ENCODE measurements around the gene NR6A1. TPM values are rescaled to one million over a fixed set of nuclear protein-coding genes. Genes with fewer than 3 reads are reported as not detected.
"Not testable (repeated sequence)": the region's sequence is repeated elsewhere in the genome, so short reads cannot be mapped to it uniquely, and the experiment has no call there.

NR6A1 gene
- polyA plus RNA-seq, 2 of the 4 experiments (the other 2 are of a cell fraction): 1.7 to 3.3 TPM

DNA sequence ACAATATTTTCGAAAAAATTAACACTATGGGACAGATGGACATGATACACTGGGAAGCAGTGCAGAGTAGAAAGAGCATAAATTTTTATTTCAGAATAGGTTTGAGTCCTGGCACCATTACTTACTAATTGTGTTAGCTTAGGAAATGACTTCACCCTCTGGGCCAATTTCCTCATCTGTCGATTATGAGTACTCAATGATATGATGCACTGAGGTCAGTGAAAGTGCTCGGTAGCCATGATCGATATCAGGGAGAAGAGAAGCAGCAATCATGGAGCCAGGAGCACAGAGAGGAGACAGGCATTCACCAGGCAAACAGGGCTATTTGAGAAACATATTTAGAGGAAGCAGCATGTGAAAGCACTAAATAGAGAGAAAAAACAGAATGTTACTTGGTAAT, 29.4 kb downstream of the NR6A1 start (continued):
- TF ChIP-seq RCOR1 (IDR thresholded peaks at IDR 0.05; ENCODE audit: low read depth, low read length) (no peak), RNF2 (IDR thresholded peaks at IDR 0.05; ENCODE audit: borderline replicate concordance, low read depth) (no peak)

GRCh38 chr9:124741149-124741548, 30.0 kb downstream of the NR6A1 start:
- ATAC-seq (no peak), FAIRE-seq (no peak), DNase-seq (ENCODE audit: low read depth in 1 of 2, low spot score in 1 of 2) (no peak)
- no peak overlapping the region for H3K27ac ChIP-seq
- ChIA-PET CTCF (interaction anchor here (1.0 to 1.4 kb wide), 2 partner anchors 17 to 25 kb away, joined by 3 to 4 read pairs; no protein-coding TSS in a partner anchor), POLR2A (no interaction called here)
- no peak overlapping the region for H3K4me2 ChIP-seq
- no peaks in the 10 kb centered on the region for H3K9me3 ChIP-seq
- WGBS (ENCODE audit: missing lambda C conversion rate): 90% methylated on average over 4 of the region's 4 CpGs
- TF ChIP-seq CBX2 (IDR thresholded peaks at IDR 0.05; ENCODE audit: borderline replicate concordance, low read depth) (no peak), MAFK (IDR thresholded peaks at IDR 0.05; ENCODE audit: partially characterized antibody) (peak; percentile 74)
- no peak overlapping the region for H3K4me3 ChIP-seq
- peaks cover 8% of the 10 kb centered on the region; the same call in 2 of the 3 replicates for H3K4me1 ChIP-seq

DNA sequence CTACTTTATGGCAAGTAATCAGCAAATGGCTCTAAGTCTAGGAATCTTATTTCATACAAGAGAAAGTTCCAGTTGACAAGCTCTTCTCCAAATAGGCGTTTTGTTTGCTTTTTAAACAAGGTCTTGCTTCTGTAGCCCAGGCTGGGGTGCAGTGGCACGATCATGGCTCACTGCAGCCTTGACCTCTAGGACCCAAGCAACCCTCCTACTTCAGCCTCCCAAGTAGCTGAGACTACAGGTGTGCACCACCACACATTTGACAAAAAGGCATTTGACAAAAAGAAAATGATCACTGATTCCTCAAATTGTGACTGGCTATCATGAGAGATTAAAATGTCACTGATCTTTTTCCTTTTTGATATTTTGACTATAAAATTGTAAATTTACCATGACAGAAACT, 31.8 kb downstream of the NR6A1 start:
- Histone ChIP-seq H3K9me3 (no peaks in the 10 kb centered on the region), H3K4me3 (no peak overlapping the region), H3K4me1 (peaks cover 19% of the 10 kb centered on the region), H3K27ac (no peak overlapping the region), H3K4me2 (no peak overlapping the region)
- no peak for DNase-seq (ENCODE audit: low read depth in 1 of 2, low spot score in 1 of 2)
- WGBS (ENCODE audit: missing lambda C conversion rate): 79% methylated on average over 2 of the region's 2 CpGs
- ATAC-seq: no peak
- POLR2A ChIA-PET: interaction anchor here (0.6 kb wide), 1 partner anchor 18 kb away, joined by 3 read pairs; no protein-coding TSS in a partner anchor
- no peak for FAIRE-seq
- CTCF ChIA-PET: interaction anchor here (0.6 to 1.4 kb wide), 8 partner anchors 14 to 123 kb away, joined by 3 read pairs; partner anchors contain the start of gene NR6A1
- TF ChIP-seq RARB (CRISPR knock-in tag; IDR thresholded peaks at IDR 0.05): no peak
- TF ChIP-seq, protein P1, sequence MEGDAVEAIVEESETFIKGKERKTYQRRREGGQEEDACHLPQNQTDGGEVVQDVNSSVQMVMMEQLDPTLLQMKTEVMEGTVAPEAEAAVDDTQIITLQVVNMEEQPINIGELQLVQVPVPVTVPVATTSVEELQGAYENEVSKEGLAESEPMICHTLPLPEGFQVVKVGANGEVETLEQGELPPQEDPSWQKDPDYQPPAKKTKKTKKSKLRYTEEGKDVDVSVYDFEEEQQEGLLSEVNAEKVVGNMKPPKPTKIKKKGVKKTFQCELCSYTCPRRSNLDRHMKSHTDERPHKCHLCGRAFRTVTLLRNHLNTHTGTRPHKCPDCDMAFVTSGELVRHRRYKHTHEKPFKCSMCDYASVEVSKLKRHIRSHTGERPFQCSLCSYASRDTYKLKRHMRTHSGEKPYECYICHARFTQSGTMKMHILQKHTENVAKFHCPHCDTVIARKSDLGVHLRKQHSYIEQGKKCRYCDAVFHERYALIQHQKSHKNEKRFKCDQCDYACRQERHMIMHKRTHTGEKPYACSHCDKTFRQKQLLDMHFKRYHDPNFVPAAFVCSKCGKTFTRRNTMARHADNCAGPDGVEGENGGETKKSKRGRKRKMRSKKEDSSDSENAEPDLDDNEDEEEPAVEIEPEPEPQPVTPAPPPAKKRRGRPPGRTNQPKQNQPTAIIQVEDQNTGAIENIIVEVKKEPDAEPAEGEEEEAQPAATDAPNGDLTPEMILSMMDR (IDR thresholded peaks at IDR 0.05): no peak
- no peak for TF ChIP-seq NR3C1 (IDR thresholded peaks at IDR 0.05)
- no peak for TF ChIP-seq KDM1A (IDR thresholded peaks at IDR 0.05; ENCODE audit: low read depth)
- no peak for TF ChIP-seq HES2 (IDR thresholded peaks at IDR 0.05)

DNA sequence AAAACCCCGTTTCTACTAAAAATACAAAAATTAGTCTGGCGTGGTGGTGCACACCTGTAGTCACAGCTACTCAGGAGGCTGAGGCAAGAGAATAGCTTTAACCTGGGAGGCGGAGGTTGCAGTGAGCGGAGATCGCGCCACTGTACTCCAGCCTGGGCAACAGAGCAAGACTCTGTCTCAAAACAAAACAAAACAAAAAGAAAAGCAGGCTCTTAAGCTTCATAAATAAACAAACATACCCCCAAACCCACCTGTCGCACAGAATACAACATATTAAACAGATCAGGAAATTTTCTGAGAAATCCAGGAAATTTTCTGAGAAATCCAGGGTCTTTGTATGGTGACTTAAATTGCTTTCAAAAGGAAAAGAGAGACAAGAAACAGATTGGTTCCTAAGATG, 33.0 kb downstream of the NR6A1 start:
- H3K4me3 ChIP-seq; FAIRE-seq; DNase-seq (ENCODE audit: low read depth in 1 of 2, low spot score in 1 of 2); H3K9me3 ChIP-seq; POLR2A ChIA-PET; H3K27ac ChIP-seq; ATAC-seq; H3K4me2 ChIP-seq: not testable (repeated sequence)
- 96% methylated on average over 7 of the region's 7 CpGs for WGBS (ENCODE audit: missing lambda C conversion rate)
- peaks cover 20% of the 10 kb centered on the region for H3K4me1 ChIP-seq
- CTCF ChIA-PET: interaction anchor here (0.6 to 1.3 kb wide), 6 partner anchors 10 to 27 kb away, joined by 3 to 5 read pairs (median 4); no protein-coding TSS in a partner anchor

- ATAC-seq: peak; percentile 24 to 69; a peak in 3 of 6 replicates
- CTCF ChIA-PET: interaction anchor here (1.2 to 3.0 kb wide), 7 partner anchors 8 to 183 kb away, joined by 5 to 17 read pairs (median 9); partner anchors contain the start of gene WDR38
Observed at GRCh38 chr9:124735121-124735520, 36.0 kb downstream of the NR6A1 start.

GRCh38 chr9:124734741-124735083, 36.4 kb downstream of the NR6A1 start:
- POLR2A ChIA-PET; DNase-seq (ENCODE audit: low read depth in 1 of 2, low spot score in 1 of 2); FAIRE-seq; ATAC-seq; H3K9me3 ChIP-seq; H3K4me3 ChIP-seq: not testable (repeated sequence)
- Histone ChIP-seq H3K27ac (peak overlapping the region in 1 of 2 experiments; percentile 50; a peak in 1 of 6 replicates), H3K4me1 (peaks cover 20% of the 10 kb centered on the region), H3K4me2 (peak overlapping the region; percentile 44)
- 92% methylated on average over 7 of the region's 7 CpGs for WGBS (ENCODE audit: missing lambda C conversion rate)
- CTCF ChIA-PET: interaction anchor here (1.0 to 3.0 kb wide), 6 partner anchors 14 to 183 kb away, joined by 3 to 17 read pairs (median 10); partner anchors contain the start of gene WDR38

More at GRCh38 chr9:124735121-124735520, 36.0 kb downstream of the NR6A1 start:
- Histone ChIP-seq H3K4me1 (peaks cover 20% of the 10 kb centered on the region), H3K9me3 (no peaks in the 10 kb centered on the region), H3K27ac (peak overlapping the region in 1 of 2 experiments; percentile 50; a peak in 1 of 6 replicates), H3K4me3 (no peak overlapping the region), H3K4me2 (peak overlapping the region; percentile 44)
- TF ChIP-seq RNF2 (IDR thresholded peaks at IDR 0.05; ENCODE audit: borderline replicate concordance, low read depth) (no peak), FOSL2 (IDR thresholded peaks at IDR 0.05) (no peak), FOSL2 (CRISPR knock-in tag; IDR thresholded peaks at IDR 0.05) (peak; percentile 42)
- DNase-seq (ENCODE audit: low read depth in 1 of 2, low spot score in 1 of 2) (no peak), FAIRE-seq (no peak)
- POLR2A ChIA-PET: no interaction called here

All from A549 (cell line).